Hematopoietic multipotent progenitor cell treated with erythropoietin and hydrocortisone succinate and interleukin-3 and kit ligand, for 6 days (in vitro differentiated cells): ENCODE measurements around the gene SPIN2B.

Source experiments
- DNase-seq: peaks from one replicate; pipeline ENCODE4 v3.0.0-alpha.2; 2015

SPIN2B gene

GRCh38 chrX:57070185-57070984 lies 51.0 kb downstream of the SPIN2B start:
- no peak for DNase-seq
